Measurements from ENCODE around the gene AMN. TPM values are rescaled to one million over a fixed set of nuclear protein-coding genes. Genes with fewer than 3 reads are reported as not detected.

AMN gene
- total and polyA plus RNA-seq, 9 donors, result 0.21 to 11.7 (median 0.56) TPM

- H3K27ac ChIP-seq (ENCODE audit: low read length), result no peak overlapping the region
- no peaks in the 10 kb centered on the region for H3K27me3 ChIP-seq (ENCODE audit: control insufficient read depth, insufficient read depth, low read length)
- H3K4me1 ChIP-seq (ENCODE audit: control insufficient read depth, insufficient read depth, low read length), result peaks cover 6% of the 10 kb centered on the region
- H3K9me3 ChIP-seq (replicated peaks; ENCODE audit: control insufficient read depth, low read depth, low read length), result no peaks in the 10 kb centered on the region
- 67% methylated on average over 1 of the region's 6 CpGs for WGBS (ENCODE audit: insufficient coverage)
- DNase-seq, result no peak
- H3K4me3 ChIP-seq (ENCODE audit: low read length), result no peak overlapping the region
- peaks cover 28% of the 10 kb centered on the region for H3K36me3 ChIP-seq (ENCODE audit: control insufficient read depth, insufficient read depth, low read length)
Measured at GRCh38 chr14:102898298-102898697, 24.2 kb upstream of the AMN start.

GRCh38 chr14:102898776-102899515 is 23.5 kb upstream of the AMN start:
- H3K27ac ChIP-seq (ENCODE audit: low read length), result no peak overlapping the region
- no peaks in the 10 kb centered on the region for H3K9me3 ChIP-seq (replicated peaks; ENCODE audit: control insufficient read depth, low read depth, low read length)
- 81% methylated on average over 18 of the region's 18 CpGs for WGBS (ENCODE audit: insufficient coverage)
- DNase-seq, result no peak
- peaks cover 35% of the 10 kb centered on the region for H3K36me3 ChIP-seq (ENCODE audit: control insufficient read depth, insufficient read depth, low read length)
- peaks cover 2% of the 10 kb centered on the region for H3K4me1 ChIP-seq (ENCODE audit: control insufficient read depth, insufficient read depth, low read length)
- H3K27me3 ChIP-seq (ENCODE audit: control insufficient read depth, insufficient read depth, low read length), result no peaks in the 10 kb centered on the region
- H3K4me3 ChIP-seq (ENCODE audit: low read length), result no peak overlapping the region

- Histone ChIP-seq H3K27ac (ENCODE audit: low read length) (no peak overlapping the region), H3K27me3 (ENCODE audit: control insufficient read depth, insufficient read depth, low read length) (no peaks in the 10 kb centered on the region), H3K9me3 (replicated peaks; ENCODE audit: control insufficient read depth, low read depth, low read length) (no peaks in the 10 kb centered on the region), H3K4me1 (ENCODE audit: control insufficient read depth, insufficient read depth, low read length) (peaks cover 2% of the 10 kb centered on the region), H3K4me3 (ENCODE audit: low read length) (no peak overlapping the region), H3K36me3 (ENCODE audit: control insufficient read depth, insufficient read depth, low read length) (peaks cover 36% of the 10 kb centered on the region)
- WGBS (ENCODE audit: insufficient coverage), result 93% methylated on average over 3 of the region's 8 CpGs
- DNase-seq, result no peak
Measured at GRCh38 chr14:102899516-102899900, 23.0 kb upstream of the AMN start.

GRCh38 chr14:102900631-102901571 is 21.6 kb upstream of the AMN start:
- H3K4me3 ChIP-seq (ENCODE audit: low read length), result no peak overlapping the region
- peaks cover 2% of the 10 kb centered on the region for H3K4me1 ChIP-seq (ENCODE audit: control insufficient read depth, insufficient read depth, low read length)
- no peaks in the 10 kb centered on the region for H3K27me3 ChIP-seq (ENCODE audit: control insufficient read depth, insufficient read depth, low read length)
- no peak for DNase-seq
- H3K27ac ChIP-seq (ENCODE audit: low read length), result no peak overlapping the region
- 78% methylated on average over 38 of the region's 39 CpGs for WGBS (ENCODE audit: insufficient coverage)
- peaks cover 37% of the 10 kb centered on the region for H3K36me3 ChIP-seq (ENCODE audit: control insufficient read depth, insufficient read depth, low read length)
- no peaks in the 10 kb centered on the region for H3K9me3 ChIP-seq (replicated peaks; ENCODE audit: control insufficient read depth, low read depth, low read length)

GRCh38 chr14:102901633-102902032 is 20.8 kb upstream of the AMN start:
- 70% methylated on average over 4 of the region's 4 CpGs for WGBS (ENCODE audit: insufficient coverage)
- peaks cover 38% of the 10 kb centered on the region for H3K36me3 ChIP-seq (ENCODE audit: control insufficient read depth, insufficient read depth, low read length)
- no peaks in the 10 kb centered on the region for H3K27me3 ChIP-seq (ENCODE audit: control insufficient read depth, insufficient read depth, low read length)
- peaks cover 2% of the 10 kb centered on the region for H3K4me1 ChIP-seq (ENCODE audit: control insufficient read depth, insufficient read depth, low read length)
- DNase-seq, result no peak
- H3K9me3 ChIP-seq (replicated peaks; ENCODE audit: control insufficient read depth, low read depth, low read length), result no peaks in the 10 kb centered on the region
- H3K27ac ChIP-seq (ENCODE audit: low read length), result no peak overlapping the region
- H3K4me3 ChIP-seq (ENCODE audit: low read length), result no peak overlapping the region

GRCh38 chr14:102902086-102902485 is 20.4 kb upstream of the AMN start:
- no peaks in the 10 kb centered on the region for H3K9me3 ChIP-seq (replicated peaks; ENCODE audit: control insufficient read depth, low read depth, low read length)
- H3K36me3 ChIP-seq (ENCODE audit: control insufficient read depth, insufficient read depth, low read length), result peaks cover 41% of the 10 kb centered on the region
- 83% methylated on average over 5 of the region's 7 CpGs for WGBS (ENCODE audit: insufficient coverage)

GRCh38 chr14:102902523-102903247 is 19.8 kb upstream of the AMN start:
- no peak overlapping the region for H3K4me3 ChIP-seq (ENCODE audit: low read length)
- no peaks in the 10 kb centered on the region for H3K9me3 ChIP-seq (replicated peaks; ENCODE audit: control insufficient read depth, low read depth, low read length)
- no peak overlapping the region for H3K27ac ChIP-seq (ENCODE audit: low read length)
- H3K27me3 ChIP-seq (ENCODE audit: control insufficient read depth, insufficient read depth, low read length), result no peaks in the 10 kb centered on the region
- WGBS (ENCODE audit: insufficient coverage), result 83% methylated on average over 8 of the region's 12 CpGs
- H3K4me1 ChIP-seq (ENCODE audit: control insufficient read depth, insufficient read depth, low read length), result peaks cover 2% of the 10 kb centered on the region
- H3K36me3 ChIP-seq (ENCODE audit: control insufficient read depth, insufficient read depth, low read length), result peaks cover 41% of the 10 kb centered on the region
- no peak for DNase-seq

More at GRCh38 chr14:102902086-102902485, 20.4 kb upstream of the AMN start:
- H3K4me3 ChIP-seq (ENCODE audit: low read length), result no peak overlapping the region
- H3K27ac ChIP-seq (ENCODE audit: low read length), result no peak overlapping the region
- no peak for DNase-seq
- peaks cover 2% of the 10 kb centered on the region for H3K4me1 ChIP-seq (ENCODE audit: control insufficient read depth, insufficient read depth, low read length)
- no peaks in the 10 kb centered on the region for H3K27me3 ChIP-seq (ENCODE audit: control insufficient read depth, insufficient read depth, low read length)

- H3K4me1 ChIP-seq (ENCODE audit: control insufficient read depth, insufficient read depth, low read length), result peaks cover 2% of the 10 kb centered on the region
- peaks cover 41% of the 10 kb centered on the region for H3K36me3 ChIP-seq (ENCODE audit: control insufficient read depth, insufficient read depth, low read length)
- WGBS (ENCODE audit: insufficient coverage), result 91% methylated on average over 27 of the region's 29 CpGs
- H3K9me3 ChIP-seq (replicated peaks; ENCODE audit: control insufficient read depth, low read depth, low read length), result no peaks in the 10 kb centered on the region
- H3K27ac ChIP-seq (ENCODE audit: low read length), result no peak overlapping the region
- no peaks in the 10 kb centered on the region for H3K27me3 ChIP-seq (ENCODE audit: control insufficient read depth, insufficient read depth, low read length)
- no peak overlapping the region for H3K4me3 ChIP-seq (ENCODE audit: low read length)
- DNase-seq, result no peak
Measured at GRCh38 chr14:102903248-102903888, 19.1 kb upstream of the AMN start.

- WGBS (ENCODE audit: insufficient coverage), result 94% methylated on average over 7 of the region's 7 CpGs
- H3K36me3 ChIP-seq (ENCODE audit: control insufficient read depth, insufficient read depth, low read length), result peaks cover 41% of the 10 kb centered on the region
Measured at GRCh38 chr14:102903889-102904512, 18.5 kb upstream of the AMN start.

More at GRCh38 chr14:102903889-102904512, 18.5 kb upstream of the AMN start:
- DNase-seq, result no peak
- H3K27me3 ChIP-seq (ENCODE audit: control insufficient read depth, insufficient read depth, low read length), result no peaks in the 10 kb centered on the region
- H3K4me1 ChIP-seq (ENCODE audit: control insufficient read depth, insufficient read depth, low read length), result peaks cover 2% of the 10 kb centered on the region
- no peaks in the 10 kb centered on the region for H3K9me3 ChIP-seq (replicated peaks; ENCODE audit: control insufficient read depth, low read depth, low read length)
- H3K4me3 ChIP-seq (ENCODE audit: low read length), result no peak overlapping the region
- no peak overlapping the region for H3K27ac ChIP-seq (ENCODE audit: low read length)

All from muscle of leg (tissue), 11 donors.